WTC11 (cell line): ENCODE results near the gene ITGA11. TPM values are rescaled to one million over a fixed set of nuclear protein-coding genes. Genes with fewer than 3 reads are reported as not detected.

Source experiments
- ATAC-seq: fragments of 200-7000 bp; cut with Tn5 transposase; 2 replicates; pipeline ENCODE4 v1.10.0; 2021; ENCODE audit warnings: mild to moderate bottlenecking, moderate library complexity
- CTCF ChIA-PET: fragments of 300-600 bp; sonication (Branson Sonifier 250); formaldehyde crosslinking; loops from one replicate; lab custom pipeline; 2021; ENCODE audit warnings: antibody characterized with exemption; lab: Charles Lee
- POLR2A ChIA-PET: fragments of 350-600 bp; sonication (Branson Sonifier 250); formaldehyde crosslinking; loops from one replicate; lab custom pipeline; 2021; ENCODE audit warnings: antibody characterized with exemption; lab: Charles Lee
- DNase-seq: peaks from one replicate; pipeline ENCODE4 v3.0.0; 2021; ENCODE audit warnings: low spot score
- H3K27ac Mint-ChIP-seq: 2 replicates; pipeline ENCODE4 v1.8.0; 2021; ENCODE audit warnings: mixed read lengths
- H3K27me3 Mint-ChIP-seq: 2 replicates; pipeline ENCODE4 v1.8.0; 2021; ENCODE audit warnings: low read depth, mild to moderate bottlenecking, moderate library complexity, mixed read lengths
- H3K36me3 Mint-ChIP-seq: 2 replicates; pipeline ENCODE4 v1.8.0; 2021; ENCODE audit warnings: mixed read lengths
- H3K4me1 Mint-ChIP-seq: 2 replicates; pipeline ENCODE4 v1.8.0; 2022; ENCODE audit warnings: mixed read lengths
- H3K4me3 Mint-ChIP-seq: 2 replicates; pipeline ENCODE4 v1.8.0; 2021; ENCODE audit warnings: mild to moderate bottlenecking, moderate library complexity, mixed read lengths
- H3K9me3 Mint-ChIP-seq: 2 replicates; pipeline ENCODE4 v1.8.0; 2021; ENCODE audit warnings: mixed read lengths
- AFF4 ChIP-seq: sonication (generic); formaldehyde crosslinking; IDR thresholded peaks from 2 replicates; pipeline ENCODE4 v1.8.1; 2023; ENCODE audit warnings: mild to moderate bottlenecking, missing genetic modification reagents, borderline replicate concordance
- CDX4 ChIP-seq: fragments of 250-450 bp; sonication (Bioruptor Pico); IDR thresholded peaks from 2 replicates; pipeline ENCODE4 v1.9.0; 2021; ENCODE audit warnings: moderate library complexity, mild to moderate bottlenecking, inconsistent platforms, borderline replicate concordance
- CTCF ChIP-seq: fragments of 200-600 bp; IDR thresholded peaks from 2 replicates; pipeline ENCODE4 v1.8.0; 2022; ENCODE audit warnings: antibody characterized with exemption
- ESRRA ChIP-seq: sonication (generic); formaldehyde crosslinking; IDR thresholded peaks from 2 replicates; pipeline ENCODE4 v1.8.1; 2022; ENCODE audit warnings: mild to moderate bottlenecking, missing genetic modification reagents, borderline replicate concordance
- FOXP4 ChIP-seq: sonication (generic); formaldehyde crosslinking; IDR thresholded peaks from 2 replicates; pipeline ENCODE4 v1.8.0; 2022; ENCODE audit warnings: mild to moderate bottlenecking, missing genetic modification reagents
- NR1H2 ChIP-seq: sonication (generic); formaldehyde crosslinking; IDR thresholded peaks from 2 replicates; pipeline ENCODE4 v1.9.0; 2021; ENCODE audit warnings: mild to moderate bottlenecking, moderate library complexity, missing genetic modification reagents
- PREB ChIP-seq: sonication (generic); formaldehyde crosslinking; IDR thresholded peaks from 2 replicates; pipeline ENCODE4 v1.8.1; 2022; ENCODE audit warnings: mild to moderate bottlenecking, missing genetic modification reagents, moderate library complexity, borderline replicate concordance
- STAT6 ChIP-seq: sonication (generic); formaldehyde crosslinking; conservative IDR thresholded peaks from 2 replicates; pipeline ENCODE4 v1.8.1; 2023; ENCODE audit warnings: mild to moderate bottlenecking, low read depth, missing genetic modification reagents, moderate library complexity
- TEAD1 ChIP-seq: sonication (generic); formaldehyde crosslinking; IDR thresholded peaks from 2 replicates; pipeline ENCODE4 v1.8.0; 2022; ENCODE audit warnings: mild to moderate bottlenecking, missing genetic modification reagents
- ZNF219 ChIP-seq: sonication (generic); formaldehyde crosslinking; IDR thresholded peaks from 2 replicates; pipeline ENCODE4 v1.8.0; 2023; ENCODE audit warnings: missing genetic modification reagents, mild to moderate bottlenecking, borderline replicate concordance
- ZNF317 ChIP-seq: sonication (generic); formaldehyde crosslinking; IDR thresholded peaks from 2 replicates; pipeline ENCODE4 v1.8.1; 2023; ENCODE audit warnings: low read depth, mild to moderate bottlenecking, moderate library complexity, missing genetic modification reagents, borderline replicate concordance
- total RNA-seq: library from RNA; stranded (reverse); gene quantifications from 3 replicates; pipeline ENCODE4 v1.2.3, GENCODE V29; 2021

ITGA11 gene
- total RNA-seq, 1 experiment from 2014 or later, result 0.15 TPM

GRCh38 chr15:68315035-68315434 lies 116.9 kb downstream of the ITGA11 start:
- H3K27ac Mint-ChIP-seq, result no peak overlapping the region
- no peaks in the 10 kb centered on the region for H3K36me3 Mint-ChIP-seq
- peaks cover 28% of the 10 kb centered on the region for H3K4me1 Mint-ChIP-seq

More at GRCh38 chr15:68315035-68315434, 116.9 kb downstream of the ITGA11 start:
- Mint-ChIP-seq H3K4me3 (no peak overlapping the region; the same call in 1 of the 2 replicates), H3K27me3 (no peaks in the 10 kb centered on the region), H3K9me3 (no peaks in the 10 kb centered on the region)
- no peak for ATAC-seq
- TF ChIP-seq ZNF317 (CRISPR knock-in tag), result no peak
- no peak for TF ChIP-seq CTCF
- TF ChIP-seq CDX4 (CRISPR knock-in tag), result no peak
- TF ChIP-seq PREB (CRISPR knock-in tag), result no peak
- TF ChIP-seq ZNF219 (CRISPR knock-in tag), result no peak
- no peak for TF ChIP-seq AFF4 (CRISPR knock-in tag)
- TF ChIP-seq FOXP4 (CRISPR knock-in tag), result no peak
- no peak for TF ChIP-seq ESRRA
- TF ChIP-seq NR1H2 (CRISPR knock-in tag), result no peak
- TF ChIP-seq STAT6 (CRISPR knock-in tag), result no peak
- TF ChIP-seq TEAD1 (CRISPR knock-in tag), result no peak
- DNase-seq, result no peak
- ChIA-PET CTCF (interaction anchor here (0.9 to 2.9 kb wide), 19 partner anchors 10 to 336 kb away, joined by 3 to 107 read pairs (median 7); no protein-coding TSS in a partner anchor), POLR2A (no interaction called here)
